Osteoblast (primary cell): ENCODE measurements around the gene TM4SF1. TPM values are rescaled to one million over a fixed set of nuclear protein-coding genes. Genes with fewer than 3 reads are reported as not detected.

Experiments used
- DNase-seq: peaks from one replicate; pipeline ENCODE4 v3.0.0; 2011; ENCODE audit warnings: low spot score, mixed read lengths; ENCODE audit not compliant: insufficient read length; ENCODE audit errors: missing footprints
- H2AFZ ChIP-seq: 2 replicates; pipeline ENCODE4 v1.6.0; 2011; ENCODE audit warnings: mild to moderate bottlenecking, low read length
- H3K27ac ChIP-seq: 2 replicates; pipeline ENCODE4 v1.5.1; 2011; ENCODE audit warnings: mild to moderate bottlenecking, low read depth, low read length, moderate library complexity
- H3K27me3 ChIP-seq: 2 replicates; pipeline ENCODE4 v1.6.0; 2012; ENCODE audit warnings: mild to moderate bottlenecking, control low read depth, inconsistent platforms, low read length, moderate library complexity; ENCODE audit not compliant: insufficient read depth
- H3K36me3 ChIP-seq: 2 replicates; pipeline ENCODE4 v1.5.1; 2011; ENCODE audit warnings: mild to moderate bottlenecking, low read length, control low read depth, moderate library complexity; ENCODE audit not compliant: insufficient read depth
- H3K4me1 ChIP-seq: 2 replicates; pipeline ENCODE4 v1.5.1; 2011; ENCODE audit warnings: mild to moderate bottlenecking, low read length, control low read depth, moderate library complexity; ENCODE audit not compliant: insufficient read depth
- H3K4me2 ChIP-seq: 2 replicates; pipeline ENCODE4 v1.6.0; 2011; ENCODE audit warnings: mild to moderate bottlenecking, low read length; ENCODE audit not compliant: insufficient read depth
- H3K4me3 ChIP-seq: fragments of 200-600 bp; sonication (generic); 3 replicates; pipeline ENCODE4 v1.5.1; 2012; ENCODE audit warnings: mild to moderate bottlenecking, low read length, inconsistent platforms; ENCODE audit not compliant: insufficient read depth
- H3K79me2 ChIP-seq: 2 replicates; pipeline ENCODE4 v1.6.0; 2012; ENCODE audit warnings: mild to moderate bottlenecking, low read length, control low read depth, inconsistent platforms; ENCODE audit not compliant: insufficient read depth
- H3K9me3 ChIP-seq: 2 replicates; pipeline ENCODE4 v1.5.1; 2011; ENCODE audit warnings: low read depth, low read length, control low read depth
- H4K20me1 ChIP-seq: 2 replicates; pipeline ENCODE4 v1.6.0; 2012; ENCODE audit warnings: mild to moderate bottlenecking, low read length, control low read depth; ENCODE audit not compliant: insufficient read depth
- total RNA-seq: library from RNA; depleted of rRNA; stranded (reverse); fragments of >200 nt; gene quantifications from 2 replicates; pipeline ENCODE4 v1.2.3, GENCODE V29; 2012
- TF ChIP-seq, protein P1 (sequence below): IDR thresholded peaks from 2 replicates; pipeline ENCODE4 v1.5.1; 2011; ENCODE audit warnings: mild to moderate bottlenecking, low read depth, low read length, moderate library complexity; ENCODE audit errors: extremely low read depth

The TM4SF1 gene
- total RNA-seq, 1 donor, result 210 TPM

DNA sequence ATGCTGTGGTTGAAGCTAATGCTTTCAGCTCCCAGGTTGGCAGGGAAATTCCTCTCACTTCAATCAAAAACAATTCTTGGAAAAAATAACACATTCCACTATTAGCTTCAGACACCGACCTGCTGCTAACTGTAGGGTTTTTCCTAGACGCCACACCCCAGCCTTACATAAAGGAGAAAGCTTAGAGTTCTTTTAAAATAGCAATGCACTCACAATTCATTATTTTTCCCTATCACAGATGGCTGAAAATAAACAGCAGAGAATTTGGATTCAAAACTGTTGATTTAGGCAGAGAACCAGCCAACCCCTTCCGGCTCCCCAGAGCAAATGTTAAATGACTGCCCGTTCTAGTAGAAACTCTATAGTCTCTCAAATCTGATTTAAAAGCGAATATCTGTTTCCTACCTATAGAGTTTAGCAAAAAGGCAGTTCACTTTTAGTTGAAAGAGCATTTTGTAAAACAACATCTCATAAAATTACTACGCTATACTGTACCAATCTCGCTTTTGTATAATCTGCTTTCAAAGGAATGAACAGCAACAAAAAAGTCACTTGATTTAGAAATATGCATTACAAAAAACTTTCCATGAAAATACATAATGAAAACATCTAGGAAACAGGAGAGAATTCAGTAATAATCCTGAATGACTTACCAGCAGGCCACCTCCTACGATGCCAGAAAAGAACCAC is 586 bp downstream of the TM4SF1 start:
- peaks cover 52% of the 10 kb centered on the region for H3K4me1 ChIP-seq

DNA sequence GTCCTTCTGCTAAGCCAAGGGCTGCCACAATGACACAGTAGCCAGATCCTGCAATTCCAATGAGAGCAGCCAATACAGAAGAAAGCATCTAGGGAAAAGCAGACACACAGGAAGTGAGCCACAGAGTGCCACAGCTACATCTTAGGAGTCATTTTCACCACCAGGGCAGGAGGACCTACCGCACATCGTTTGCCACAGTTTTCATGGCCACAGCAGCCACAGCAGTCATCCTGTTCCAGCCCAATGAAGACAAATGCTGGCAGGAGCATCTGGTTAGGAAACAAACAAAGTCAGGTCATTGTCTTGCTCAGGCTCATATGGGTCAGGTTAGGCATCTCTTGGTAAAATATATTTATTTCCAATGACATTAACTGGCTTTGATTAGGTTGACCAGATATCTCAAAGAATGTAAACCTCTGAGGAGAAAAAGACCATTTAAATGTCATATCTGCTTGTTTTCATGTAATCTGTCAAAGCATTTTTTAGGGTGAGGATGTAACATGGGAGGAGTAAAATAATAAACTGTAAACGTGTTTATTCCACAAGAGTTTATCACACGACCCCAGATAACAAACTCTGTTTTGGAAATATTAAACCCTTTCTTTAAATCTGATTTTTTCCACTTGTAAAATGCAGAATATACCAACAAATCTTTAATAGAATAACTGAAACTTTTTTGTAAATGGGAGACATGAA is 1.8 kb downstream of the TM4SF1 start:
- Histone ChIP-seq H3K9me3 (no peaks in the 10 kb centered on the region), H3K4me3 (peak overlapping the region; percentile 70), H3K27me3 (no peaks in the 10 kb centered on the region), H4K20me1 (peaks cover 5% of the 10 kb centered on the region), H3K4me1 (peaks cover 57% of the 10 kb centered on the region), H3K27ac (peak overlapping the region; percentile 88), H3K4me2 (peak overlapping the region; percentile 85), H2AFZ (no peak overlapping the region), H3K79me2 (peaks cover 29% of the 10 kb centered on the region), H3K36me3 (peaks cover 49% of the 10 kb centered on the region)
- TF ChIP-seq, protein P1, sequence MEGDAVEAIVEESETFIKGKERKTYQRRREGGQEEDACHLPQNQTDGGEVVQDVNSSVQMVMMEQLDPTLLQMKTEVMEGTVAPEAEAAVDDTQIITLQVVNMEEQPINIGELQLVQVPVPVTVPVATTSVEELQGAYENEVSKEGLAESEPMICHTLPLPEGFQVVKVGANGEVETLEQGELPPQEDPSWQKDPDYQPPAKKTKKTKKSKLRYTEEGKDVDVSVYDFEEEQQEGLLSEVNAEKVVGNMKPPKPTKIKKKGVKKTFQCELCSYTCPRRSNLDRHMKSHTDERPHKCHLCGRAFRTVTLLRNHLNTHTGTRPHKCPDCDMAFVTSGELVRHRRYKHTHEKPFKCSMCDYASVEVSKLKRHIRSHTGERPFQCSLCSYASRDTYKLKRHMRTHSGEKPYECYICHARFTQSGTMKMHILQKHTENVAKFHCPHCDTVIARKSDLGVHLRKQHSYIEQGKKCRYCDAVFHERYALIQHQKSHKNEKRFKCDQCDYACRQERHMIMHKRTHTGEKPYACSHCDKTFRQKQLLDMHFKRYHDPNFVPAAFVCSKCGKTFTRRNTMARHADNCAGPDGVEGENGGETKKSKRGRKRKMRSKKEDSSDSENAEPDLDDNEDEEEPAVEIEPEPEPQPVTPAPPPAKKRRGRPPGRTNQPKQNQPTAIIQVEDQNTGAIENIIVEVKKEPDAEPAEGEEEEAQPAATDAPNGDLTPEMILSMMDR, result no peak
- DNase-seq, result peak; percentile 69

More for the DNA sequence above, 586 bp downstream of the TM4SF1 start:
- DNase-seq, result no peak
- Histone ChIP-seq H3K4me2 (peak overlapping the region; percentile 85), H4K20me1 (peaks cover 5% of the 10 kb centered on the region), H3K9me3 (no peaks in the 10 kb centered on the region), H3K27ac (peak overlapping the region; percentile 88), H2AFZ (no peak overlapping the region), H3K79me2 (peaks cover 29% of the 10 kb centered on the region), H3K27me3 (no peaks in the 10 kb centered on the region), H3K36me3 (peaks cover 37% of the 10 kb centered on the region), H3K4me3 (peak overlapping the region; percentile 70)
- TF ChIP-seq, protein P1, result no peak

DNA sequence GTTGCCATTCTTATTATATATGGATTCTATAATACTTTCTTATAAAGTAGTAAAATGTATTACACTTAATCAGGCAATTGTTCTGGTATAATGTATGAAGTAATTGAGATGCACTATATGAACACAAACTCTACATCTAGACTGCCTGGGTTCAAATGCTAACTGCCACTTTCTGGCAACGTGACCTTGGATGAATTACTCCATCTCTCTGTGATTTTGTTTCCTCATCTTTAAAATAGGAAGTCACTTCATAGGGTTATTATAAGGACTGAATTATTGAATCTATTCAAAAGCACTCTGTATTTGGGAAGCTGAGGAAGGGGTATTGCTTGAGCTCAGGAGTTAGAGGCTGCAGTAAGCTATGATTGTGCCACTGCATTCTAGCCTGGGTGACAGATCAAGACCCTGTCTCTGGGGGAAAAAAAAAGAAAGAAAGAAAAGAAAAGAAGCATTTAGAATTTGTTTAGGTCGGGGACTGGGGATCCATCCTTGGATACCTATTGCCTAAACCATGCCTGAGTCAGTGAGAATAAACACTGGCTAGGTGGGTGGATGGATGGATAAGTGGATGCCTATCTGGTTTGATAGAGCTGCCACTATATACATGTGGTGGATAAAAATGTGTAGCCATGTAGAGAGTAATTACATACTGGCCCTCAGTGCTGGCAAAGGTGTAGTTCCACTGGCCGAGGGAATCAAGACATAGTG is 2.5 kb downstream of the TM4SF1 start:
- peaks cover 29% of the 10 kb centered on the region for H3K79me2 ChIP-seq
- H3K4me1 ChIP-seq, result peaks cover 61% of the 10 kb centered on the region
- H2AFZ ChIP-seq, result no peak overlapping the region
- peaks cover 5% of the 10 kb centered on the region for H4K20me1 ChIP-seq
- H3K27me3 ChIP-seq, result no peaks in the 10 kb centered on the region
- no peaks in the 10 kb centered on the region for H3K9me3 ChIP-seq
- TF ChIP-seq, protein P1, result no peak
- H3K36me3 ChIP-seq, result peaks cover 56% of the 10 kb centered on the region
- peak overlapping the region; percentile 85 for H3K4me2 ChIP-seq
- H3K4me3 ChIP-seq, result peak overlapping the region; percentile 70
- H3K27ac ChIP-seq, result peak overlapping the region; percentile 88
- no peak for DNase-seq
